Neural progenitor cell (in vitro differentiated cells): ENCODE data around the gene UCHL5. TPM values are rescaled to one million over a fixed set of nuclear protein-coding genes. Genes with fewer than 3 reads are reported as not detected.

ENCODE experiments used
- DNase-seq: peaks from one replicate; pipeline ENCODE4 v3.0.0-alpha.2; 2016; ENCODE audit warnings: low spot score
- H2AFZ ChIP-seq: fragments of 200-600 bp; sonication (generic); replicated peaks from 2 replicates; pipeline ENCODE4 v1.6.1; 2016; ENCODE audit warnings: antibody characterized with exemption
- H3F3A ChIP-seq: fragments of 200-600 bp; sonication (generic); 2 replicates; pipeline ENCODE4 v1.6.1; 2016; ENCODE audit warnings: antibody characterized with exemption, low read depth
- H3K27ac ChIP-seq: fragments of 200-600 bp; sonication (generic); 2 replicates; pipeline ENCODE4 v1.5.1; 2016; ENCODE audit warnings: mild to moderate bottlenecking
- H3K27me3 ChIP-seq: fragments of 200-600 bp; sonication (generic); 2 replicates; pipeline ENCODE4 v1.6.1; 2016; ENCODE audit warnings: mild to moderate bottlenecking, moderate library complexity
- H3K36me3 ChIP-seq: fragments of 200-600 bp; sonication (generic); 2 replicates; pipeline ENCODE4 v1.5.1; 2016
- H3K4me1 ChIP-seq: fragments of 200-600 bp; sonication (generic); 2 replicates; pipeline ENCODE4 v1.6.1; 2016; ENCODE audit warnings: mixed run types
- H3K4me2 ChIP-seq: fragments of 200-600 bp; sonication (generic); 2 replicates; pipeline ENCODE4 v1.6.1; 2016
- H3K4me3 ChIP-seq: fragments of 200-600 bp; sonication (generic); 2 replicates; pipeline ENCODE4 v1.5.1; 2016
- H3K79me2 ChIP-seq: fragments of 200-600 bp; sonication (generic); 2 replicates; pipeline ENCODE4 v1.6.1; 2016; ENCODE audit warnings: low read depth
- H3K9ac ChIP-seq: fragments of 200-600 bp; sonication (generic); 2 replicates; pipeline ENCODE4 v1.6.1; 2016
- H3K9me3 ChIP-seq: fragments of 200-600 bp; sonication (generic); 2 replicates; pipeline ENCODE4 v1.5.1; 2016; ENCODE audit warnings: low read depth
- H4K20me1 ChIP-seq: fragments of 200-600 bp; sonication (generic); 2 replicates; pipeline ENCODE4 v1.6.1; 2016; ENCODE audit warnings: low read depth
- H3K27ac Mint-ChIP-seq: 3 replicates; pipeline ENCODE4 v1.8.0; 2021; ENCODE audit warnings: mixed read lengths
- H3K27me3 Mint-ChIP-seq: 2 replicates; pipeline ENCODE4 v1.8.0; 2022; ENCODE audit warnings: low read depth, mild to moderate bottlenecking, inconsistent platforms, moderate library complexity, mixed read lengths; ENCODE audit not compliant: insufficient read depth
- H3K36me3 Mint-ChIP-seq: 3 replicates; pipeline ENCODE4 v1.8.0; 2021; ENCODE audit warnings: mixed read lengths
- H3K4me1 Mint-ChIP-seq: 3 replicates; pipeline ENCODE4 v1.8.0; 2021; ENCODE audit warnings: mixed read lengths
- H3K4me3 Mint-ChIP-seq: 3 replicates; pipeline ENCODE4 v1.8.0; 2021; ENCODE audit warnings: mild to moderate bottlenecking, moderate library complexity, mixed read lengths
- H3K9me3 Mint-ChIP-seq: 3 replicates; pipeline ENCODE4 v1.8.0; 2020; ENCODE audit warnings: mixed read lengths
- CTCF ChIP-seq: fragments of 200-600 bp; sonication (generic); IDR thresholded peaks from 2 replicates; pipeline ENCODE4 v1.5.1; 2017; ENCODE audit warnings: antibody characterized with exemption, mild to moderate bottlenecking
- EZH2 ChIP-seq: fragments of 200-600 bp; sonication (generic); IDR thresholded peaks from 2 replicates; pipeline ENCODE4 v1.6.1; 2017; ENCODE audit warnings: antibody characterized with exemption, mild to moderate bottlenecking, moderate library complexity
- EZH2phosphoT487 ChIP-seq: fragments of 200-600 bp; sonication (generic); IDR thresholded peaks from 2 replicates; pipeline ENCODE4 v1.6.1; 2017; ENCODE audit warnings: antibody characterized with exemption
- total RNA-seq: library from RNA; depleted of rRNA; stranded (reverse); fragments of >200 nt; gene quantifications from 2 replicates; pipeline ENCODE4 v1.2.3, GENCODE V29; 2015; ENCODE audit warnings: low replicate concordance

Gene UCHL5
- total RNA-seq, 1 donor from 2014 or later, result 49.4 TPM

GRCh38 chr1:193030280-193030679 is 28.9 kb downstream of the UCHL5 start:
- Histone ChIP-seq H3F3A (no peaks in the 10 kb centered on the region), H3K36me3 (peaks cover 3% of the 10 kb centered on the region), H3K79me2 (peaks cover 37% of the 10 kb centered on the region), H3K9ac (no peak overlapping the region), H3K27ac (no peak overlapping the region), H3K4me2 (no peak overlapping the region), H3K4me1 (no peaks in the 10 kb centered on the region), H3K27me3 (no peaks in the 10 kb centered on the region), H3K9me3 (no peaks in the 10 kb centered on the region), H3K4me3 (no peak overlapping the region), H2AFZ (no peak overlapping the region), H4K20me1 (no peaks in the 10 kb centered on the region)
- TF ChIP-seq CTCF (no peak), EZH2 (no peak), EZH2phosphoT487 (no peak)
- no peak for DNase-seq
- Mint-ChIP-seq H3K27me3 (no peaks in the 10 kb centered on the region), H3K27ac (no peak overlapping the region), H3K4me1 (no peaks in the 10 kb centered on the region), H3K4me3 (no peak overlapping the region), H3K9me3 (peaks cover 9% of the 10 kb centered on the region), H3K36me3 (peaks cover 19% of the 10 kb centered on the region)

- Histone ChIP-seq H3F3A (no peaks in the 10 kb centered on the region), H3K9ac (no peak overlapping the region), H2AFZ (no peak overlapping the region), H3K27me3 (no peaks in the 10 kb centered on the region), H3K27ac (no peak overlapping the region), H3K36me3 (no peaks in the 10 kb centered on the region), H3K79me2 (no peaks in the 10 kb centered on the region), H3K9me3 (no peaks in the 10 kb centered on the region), H3K4me1 (no peaks in the 10 kb centered on the region), H3K4me3 (no peak overlapping the region), H4K20me1 (no peaks in the 10 kb centered on the region), H3K4me2 (no peak overlapping the region)
- no peaks in the 10 kb centered on the region for H3K4me1 Mint-ChIP-seq
- H3K36me3 Mint-ChIP-seq, result peaks cover 10% of the 10 kb centered on the region
- no peak for DNase-seq
- H3K27me3 Mint-ChIP-seq, result no peaks in the 10 kb centered on the region
- H3K27ac Mint-ChIP-seq, result no peak overlapping the region
- no peak overlapping the region for H3K4me3 Mint-ChIP-seq
- no peaks in the 10 kb centered on the region for H3K9me3 Mint-ChIP-seq
- TF ChIP-seq EZH2, result no peak
- TF ChIP-seq EZH2phosphoT487, result no peak
- TF ChIP-seq CTCF, result no peak
These were observed 33.9 kb downstream of the UCHL5 start for GRCh38 chr1:193025218-193025617.

- no peak overlapping the region for H3K4me3 ChIP-seq
- no peaks in the 10 kb centered on the region for H3K9me3 ChIP-seq
- Mint-ChIP-seq H3K9me3 (no peaks in the 10 kb centered on the region), H3K27ac (no peak overlapping the region), H3K4me3 (no peak overlapping the region), H3K4me1 (no peaks in the 10 kb centered on the region), H3K27me3 (no peaks in the 10 kb centered on the region), H3K36me3 (peaks cover 4% of the 10 kb centered on the region)
- H3K4me1 ChIP-seq, result no peaks in the 10 kb centered on the region
- TF ChIP-seq EZH2 (no peak), EZH2phosphoT487 (no peak), CTCF (peak; percentile 65)
- H3K9ac ChIP-seq, result no peak overlapping the region
- peak; percentile 61 for DNase-seq
- no peak overlapping the region for H2AFZ ChIP-seq
- no peak overlapping the region for H3K27ac ChIP-seq
- no peaks in the 10 kb centered on the region for H3K27me3 ChIP-seq
- H4K20me1 ChIP-seq, result no peaks in the 10 kb centered on the region
- H3F3A ChIP-seq, result no peaks in the 10 kb centered on the region
- H3K36me3 ChIP-seq, result no peaks in the 10 kb centered on the region
- H3K4me2 ChIP-seq, result no peak overlapping the region
- no peaks in the 10 kb centered on the region for H3K79me2 ChIP-seq
These were observed 39.6 kb downstream of the UCHL5 start for GRCh38 chr1:193019442-193020026.
